OCI-LY3 (cell line): ENCODE data around the gene CCNI2.

Source experiments
- H2AFZ ChIP-seq: fragments of 200-600, 300-600 bp; shearing (Covaris generic); 2 replicates; pipeline ENCODE4 v1.6.0; 2014; ENCODE audit warnings: antibody characterized with exemption, low read depth, low read length
- H3K27ac ChIP-seq: fragments of 200-600, 300-600 bp; sonication (generic); 2 replicates; pipeline ENCODE4 v1.5.1; 2014; ENCODE audit warnings: mild to moderate bottlenecking, low read length, moderate library complexity, mixed read lengths
- H3K27me3 ChIP-seq: fragments of 200-600, 300-600 bp; sonication (generic); 2 replicates; pipeline ENCODE4 v1.6.1; 2014; ENCODE audit warnings: low read depth, low read length, mixed read lengths
- H3K36me3 ChIP-seq: fragments of 200-600, 300-600 bp; sonication (generic); replicated peaks from 2 replicates; pipeline ENCODE3; 2014; ENCODE audit warnings: low read depth, low read length, mixed read lengths
- H3K4me1 ChIP-seq: fragments of 300-600, 200-600 bp; sonication (generic); 2 replicates; pipeline ENCODE4 v1.6.1; 2014; ENCODE audit warnings: low read length, mixed read lengths
- H3K4me2 ChIP-seq: fragments of 200-600, 300-600 bp; sonication (generic); 2 replicates; pipeline ENCODE4 v1.6.1; 2014; ENCODE audit warnings: low read length, mixed read lengths
- H3K4me3 ChIP-seq: fragments of 300-600, 200-600 bp; sonication (generic); 2 replicates; pipeline ENCODE4 v1.5.1; 2014; ENCODE audit warnings: antibody characterized with exemption, mild to moderate bottlenecking, low read length, moderate library complexity
- H3K79me2 ChIP-seq: fragments of 300-600, 200-600 bp; shearing (Covaris generic); 2 replicates; pipeline ENCODE4 v1.6.1; 2014; ENCODE audit warnings: mild to moderate bottlenecking, low read length, mixed read lengths
- H3K9ac ChIP-seq: fragments of 300-600, 200-600 bp; shearing (Covaris generic); 2 replicates; pipeline ENCODE4 v1.6.0; 2014; ENCODE audit warnings: mild to moderate bottlenecking, low read length, moderate library complexity
- H3K9me3 ChIP-seq: fragments of 200-600, 300-600 bp; shearing (Covaris generic); 2 replicates; pipeline ENCODE4 v1.6.1; 2014; ENCODE audit warnings: low read length, mixed read lengths; ENCODE audit not compliant: insufficient read depth
- H4K20me1 ChIP-seq: fragments of 200-600, 300-600 bp; sonication (generic); 2 replicates; pipeline ENCODE4 v1.6.1; 2016; ENCODE audit warnings: low read length, mixed read lengths; ENCODE audit not compliant: insufficient read depth
- CTCF ChIP-seq: fragments of 200-600, 300-600 bp; sonication (generic); IDR thresholded peaks from 2 replicates; pipeline ENCODE4 v1.5.1; 2014; ENCODE audit warnings: antibody characterized with exemption, low read length, low read depth
- EZH2phosphoT487 ChIP-seq: fragments of 200-600 bp; shearing (Covaris generic); IDR thresholded peaks from 2 replicates; pipeline ENCODE4 v1.6.1; 2018; ENCODE audit warnings: antibody characterized with exemption, mixed run types, low read depth

The CCNI2 gene

DNA sequence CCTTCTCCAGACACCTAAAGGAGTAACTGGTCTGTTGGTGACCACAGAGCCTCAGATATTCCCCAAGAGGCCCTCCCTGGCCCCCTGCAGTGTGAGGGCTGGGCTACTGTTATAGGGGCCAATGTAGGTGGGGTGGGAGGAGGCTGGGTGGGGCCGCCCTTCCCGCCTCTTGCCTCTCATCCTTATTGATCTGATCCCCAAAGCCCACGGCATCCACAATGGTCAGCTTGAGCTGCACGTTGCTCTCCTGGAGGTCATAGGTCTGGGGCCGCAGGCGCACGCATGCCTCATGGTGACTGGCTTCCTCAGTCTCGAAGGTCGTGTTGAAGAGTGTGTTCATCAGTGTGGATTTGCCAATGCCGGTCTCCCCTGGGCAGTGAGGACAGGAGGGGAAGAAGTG is 16.8 kb downstream of the CCNI2 start:
- TF ChIP-seq EZH2phosphoT487 (no peak), CTCF (no peak)
- H3K4me1 ChIP-seq: no peaks in the 10 kb centered on the region
- H3K36me3 ChIP-seq: no peaks in the 10 kb centered on the region
- no peak overlapping the region for H3K27ac ChIP-seq
- H3K9me3 ChIP-seq: no peaks in the 10 kb centered on the region
- H3K4me3 ChIP-seq: no peak overlapping the region
- no peaks in the 10 kb centered on the region for H3K27me3 ChIP-seq
- no peaks in the 10 kb centered on the region for H4K20me1 ChIP-seq
- H3K9ac ChIP-seq: no peak overlapping the region
- no peaks in the 10 kb centered on the region for H3K79me2 ChIP-seq
- no peak overlapping the region for H3K4me2 ChIP-seq
- H2AFZ ChIP-seq: no peak overlapping the region

DNA sequence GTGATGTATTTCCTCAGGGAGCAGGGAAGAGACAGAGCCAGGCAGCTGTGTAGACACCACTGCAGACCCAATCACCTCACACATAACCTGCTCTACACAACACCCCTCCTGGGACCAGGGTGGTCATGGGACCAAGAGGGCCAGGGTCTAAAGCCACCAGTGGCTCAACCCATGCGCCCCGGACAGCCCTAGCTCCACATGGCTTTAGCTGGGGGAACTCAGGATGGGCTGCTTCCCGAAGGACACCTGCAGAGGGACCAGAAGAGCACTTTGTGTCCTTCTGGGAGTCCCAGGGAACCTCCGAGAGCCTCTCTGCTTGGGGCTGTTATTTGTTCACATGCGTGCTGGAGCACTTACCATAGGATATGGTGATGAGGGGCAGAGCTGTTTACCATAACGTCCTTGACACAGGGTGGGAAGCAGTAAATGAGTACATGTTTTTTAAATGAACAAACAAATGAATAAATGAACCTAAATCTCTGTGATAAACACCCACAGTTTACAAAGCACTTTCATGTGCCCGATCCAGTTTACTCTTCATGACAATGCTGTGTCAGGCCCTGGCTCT is 17.5 kb downstream of the CCNI2 start:
- Histone ChIP-seq H2AFZ (no peak overlapping the region), H3K9ac (no peak overlapping the region), H3K4me2 (no peak overlapping the region), H3K4me3 (no peak overlapping the region), H3K36me3 (no peaks in the 10 kb centered on the region), H4K20me1 (no peaks in the 10 kb centered on the region), H3K27ac (no peak overlapping the region), H3K27me3 (no peaks in the 10 kb centered on the region), H3K9me3 (no peaks in the 10 kb centered on the region), H3K79me2 (no peaks in the 10 kb centered on the region), H3K4me1 (no peaks in the 10 kb centered on the region)
- TF ChIP-seq EZH2phosphoT487 (no peak), CTCF (no peak)

- H3K9ac ChIP-seq: no peak overlapping the region
- H3K27me3 ChIP-seq: no peaks in the 10 kb centered on the region
- H2AFZ ChIP-seq: no peak overlapping the region
- H3K27ac ChIP-seq: no peak overlapping the region
- H3K4me2 ChIP-seq: no peak overlapping the region
- no peak for TF ChIP-seq CTCF
- no peak for TF ChIP-seq EZH2phosphoT487
- H4K20me1 ChIP-seq: 0 out of 2 replicates have a peak, but pooled peaks cover under 1% of the 10 kb centered on the region
- no peaks in the 10 kb centered on the region for H3K79me2 ChIP-seq
- H3K36me3 ChIP-seq: no peaks in the 10 kb centered on the region
- no peak overlapping the region for H3K4me3 ChIP-seq
- H3K9me3 ChIP-seq: no peaks in the 10 kb centered on the region
- H3K4me1 ChIP-seq: no peaks in the 10 kb centered on the region
These were observed 18.2 kb downstream of the CCNI2 start for GRCh38 chr5:132765311-132766019.

GRCh38 chr5:132766020-132766805 is 19.0 kb downstream of the CCNI2 start:
- H3K9ac ChIP-seq: no peak overlapping the region
- no peak overlapping the region for H3K4me2 ChIP-seq
- no peaks in the 10 kb centered on the region for H3K4me1 ChIP-seq
- H3K9me3 ChIP-seq: no peaks in the 10 kb centered on the region
- TF ChIP-seq CTCF (no peak), EZH2phosphoT487 (no peak)
- 0 out of 2 replicates have a peak, but pooled peaks cover 4% of the 10 kb centered on the region for H4K20me1 ChIP-seq
- no peaks in the 10 kb centered on the region for H3K27me3 ChIP-seq
- no peak overlapping the region for H3K27ac ChIP-seq
- H3K36me3 ChIP-seq: no peaks in the 10 kb centered on the region
- no peak overlapping the region for H2AFZ ChIP-seq
- H3K4me3 ChIP-seq: no peak overlapping the region
- H3K79me2 ChIP-seq: no peaks in the 10 kb centered on the region
